Naive thymus-derived CD4-positive, alpha-beta T cell (primary cell): ENCODE data around the gene ITGA6. TPM values are rescaled to one million over a fixed set of nuclear protein-coding genes. Genes with fewer than 3 reads are reported as not detected.

Experiments
- ATAC-seq: fragments of 150-1000 bp; cut with Tn5 transposase; 2 replicates; pipeline ENCODE4 v1.10.0; 2021; ENCODE audit warnings: mild to moderate bottlenecking, moderate library complexity
- CTCF ChIA-PET: fragments of 350-600 bp; sonication (Branson Sonifier 250); formaldehyde crosslinking; loops from one replicate; lab custom pipeline; 2021; ENCODE audit warnings: antibody characterized with exemption; lab: Charles Lee
- POLR2A ChIA-PET: fragments of 350-600 bp; sonication (Branson Sonifier 250); formaldehyde crosslinking; loops from one replicate; lab custom pipeline; 2021; ENCODE audit warnings: antibody characterized with exemption, inconsistent platforms; lab: Charles Lee
- DNase-seq, 9 donors: peaks; one replicate each; pipeline versions ENCODE4 v3.0.0 to v3.0.0-alpha.2; 2020 to 2022; ENCODE audit warnings: mixed read lengths in 1 of 9
- H3K27ac ChIP-seq: one replicate; pipeline ENCODE4 v1.7.0; 2013; ENCODE audit warnings: mild to moderate bottlenecking, low read depth, low read length, moderate library complexity
- H3K27me3 ChIP-seq, 2 donors: one replicate each; pipeline ENCODE4 v1.7.0; 2013; ENCODE audit warnings: low read length in 2 of 2, mild to moderate bottlenecking in 2 of 2, moderate library complexity in 2 of 2; ENCODE audit not compliant: control insufficient read depth in 2 of 2, insufficient read depth in 2 of 2
- H3K36me3 ChIP-seq, 3 experiments: 1 replicate in 2 of 3; 2 replicates in 1 of 3; pipeline ENCODE4 v1.7.0; 2013; ENCODE audit warnings: low read length in 3 of 3, mild to moderate bottlenecking in 3 of 3, moderate library complexity in 1 of 3; ENCODE audit not compliant: insufficient read depth in 3 of 3, control insufficient read depth in 2 of 3
- H3K4me1 ChIP-seq, 2 donors: one replicate each; pipeline ENCODE4 v1.7.0; 2013; ENCODE audit warnings: low read length in 2 of 2, mild to moderate bottlenecking in 2 of 2, moderate library complexity in 1 of 2; ENCODE audit not compliant: control insufficient read depth in 2 of 2, insufficient read depth in 2 of 2
- H3K4me3 ChIP-seq: 2 replicates; pipeline ENCODE4 v1.7.0; 2013; ENCODE audit warnings: mild to moderate bottlenecking, low read length
- H3K9me3 ChIP-seq, 3 experiments: 1 replicate in 2 of 3; 2 replicates in 1 of 3; pipeline ENCODE4 v1.7.0; 2013; ENCODE audit warnings: low read length in 3 of 3; ENCODE audit not compliant: control insufficient read depth in 2 of 3
- H3K27ac Mint-ChIP-seq, 9 donors: one replicate each; pipeline ENCODE4 v1.8.0; 2020 to 2022; ENCODE audit warnings: mixed read lengths in 9 of 9, mild to moderate bottlenecking in 8 of 9, moderate library complexity in 5 of 9, inconsistent platforms in 2 of 9
- H3K27me3 Mint-ChIP-seq, 5 donors: one replicate each; pipeline ENCODE4 v1.8.0; 2021 to 2022; ENCODE audit warnings: mixed read lengths in 5 of 5, mild to moderate bottlenecking in 1 of 5
- H3K36me3 Mint-ChIP-seq, 5 donors: one replicate each; pipeline ENCODE4 v1.8.0; 2020 to 2022; ENCODE audit warnings: mixed read lengths in 5 of 5, mild to moderate bottlenecking in 3 of 5, inconsistent platforms in 1 of 5
- H3K4me1 Mint-ChIP-seq, 7 donors: one replicate each; pipeline ENCODE4 v1.8.0; 2020 to 2022; ENCODE audit warnings: mixed read lengths in 7 of 7, mild to moderate bottlenecking in 3 of 7, inconsistent platforms in 1 of 7
- H3K4me3 Mint-ChIP-seq, 10 donors: one replicate each; pipeline ENCODE4 v1.8.0; 2020 to 2022; ENCODE audit warnings: mild to moderate bottlenecking in 10 of 10, mixed read lengths in 10 of 10, moderate library complexity in 6 of 10, inconsistent platforms in 2 of 10
- H3K9me3 Mint-ChIP-seq, 11 donors: one replicate each; pipeline ENCODE4 v1.8.0; 2020 to 2022; ENCODE audit warnings: mixed read lengths in 11 of 11, mild to moderate bottlenecking in 4 of 11, inconsistent platforms in 1 of 11, moderate library complexity in 1 of 11
- intact Hi-C, 2 donors: fragments of 100-400 bp; cut with micrococcal nuclease; formaldehyde crosslinking; loops; one replicate each; pipeline ENCODE4 v1.15.1; 2023
- polyA plus RNA-seq, 2 donors: library from polyadenylated mRNA; unstranded; fragments of 300-500 nt; fragmentation: Illumina TruSeq; gene quantifications; one replicate each; pipeline ENCODE4 v1.2.3, GENCODE V29; 2021
- total RNA-seq, 6 experiments: library from RNA in 5 of 6; stranded (reverse) in 5 of 6; gene quantifications; 1 replicate in 5 of 6; 2 replicates in 1 of 6; pipeline ENCODE4 v1.2.3 and lab custom pipeline; 2021 to 2026

The ITGA6 gene
- total and polyA plus RNA-seq, 7 experiments from 2014 or later = 13.1 to 179 (median 132) TPM

DNA sequence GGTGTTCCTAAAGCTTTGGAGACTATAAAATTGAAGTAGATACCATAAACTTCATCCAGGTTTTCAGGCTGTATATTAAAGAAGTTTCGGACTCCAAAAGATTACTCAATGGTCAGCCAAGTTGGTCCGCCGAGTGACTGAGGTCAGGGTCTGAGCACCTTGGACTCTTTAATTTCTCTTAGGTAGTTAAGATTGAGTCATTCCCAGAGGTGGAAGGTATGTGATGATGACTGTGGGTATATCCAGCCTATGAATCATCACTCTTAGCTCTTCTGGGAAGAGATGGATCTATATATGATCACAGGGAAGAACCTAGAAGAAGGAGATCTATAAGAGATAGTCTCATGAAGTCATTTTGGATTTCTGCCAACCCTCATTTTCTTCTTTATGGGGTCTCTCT is 3.3 kb downstream of the ITGA6 start:
- Histone ChIP-seq H3K4me1 (peaks cover 37 to 64% of the 10 kb centered on the region in 2 donors), H3K27me3 (no peaks in the 10 kb centered on the region), H3K27ac (peak overlapping the region; percentile 76), H3K36me3 (peaks cover 0 to 8% (median 0%) of the 10 kb centered on the region in 3 experiments), H3K9me3 (no peaks in the 10 kb centered on the region), H3K4me3 (no peak overlapping the region)
- H3K9me3 Mint-ChIP-seq = peaks cover 0 to 3% (median 0%) of the 10 kb centered on the region in 11 donors
- DNase-seq (no peak), ATAC-seq (no peak)
- H3K27ac Mint-ChIP-seq = peak overlapping the region in 4 of 9 donors; percentile 84 to 95 (median 90)
- H3K4me1 Mint-ChIP-seq = peaks cover 15 to 81% (median 15%) of the 10 kb centered on the region in 7 donors
- peaks cover 0 to 61% (median 0%) of the 10 kb centered on the region in 5 donors for H3K27me3 Mint-ChIP-seq
- ChIA-PET POLR2A (interaction anchor here (0.6 to 28.5 kb wide), 3 partner anchors 23 to 54 kb away, joined by 3 to 862 read pairs (median 4); no protein-coding TSS in a partner anchor), CTCF (interaction anchor here (1.2 to 26.6 kb wide), 4 partner anchors 10 to 258 kb away, joined by 3 to 673 read pairs (median 60); no protein-coding TSS in a partner anchor)
- intact Hi-C loops = no loop called here
- peaks cover 0 to 13% (median 7%) of the 10 kb centered on the region in 5 donors for H3K36me3 Mint-ChIP-seq
- peak overlapping the region in 5 of 10 donors; percentile 97 to 100 (median 99) for H3K4me3 Mint-ChIP-seq

DNA sequence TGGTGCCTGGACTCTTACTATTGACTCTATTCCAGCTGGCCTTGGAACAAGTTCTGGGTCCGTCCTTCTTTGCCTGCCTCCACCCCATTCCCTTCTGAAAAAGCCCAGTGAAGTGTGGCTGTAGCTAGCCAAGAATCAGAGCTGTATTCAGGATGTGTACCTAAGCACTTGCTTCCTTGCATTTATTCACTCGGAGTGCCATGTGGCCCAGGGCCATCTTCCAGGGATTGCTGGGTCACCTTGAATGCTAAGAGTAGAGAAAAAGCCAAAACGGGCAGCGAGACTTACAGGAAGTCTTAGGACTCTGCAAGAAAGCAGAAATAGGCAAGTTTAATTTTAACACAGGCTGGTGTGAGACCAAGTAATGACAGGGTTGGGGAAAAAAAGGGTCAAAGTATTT is 4.1 kb downstream of the ITGA6 start:
- POLR2A ChIA-PET = interaction anchor here (0.5 to 28.5 kb wide), 5 partner anchors 22 to 128 kb away, joined by 3 to 862 read pairs (median 3); no protein-coding TSS in a partner anchor
- peaks cover 0 to 8% (median 0%) of the 10 kb centered on the region in 3 experiments for H3K36me3 ChIP-seq

DNA sequence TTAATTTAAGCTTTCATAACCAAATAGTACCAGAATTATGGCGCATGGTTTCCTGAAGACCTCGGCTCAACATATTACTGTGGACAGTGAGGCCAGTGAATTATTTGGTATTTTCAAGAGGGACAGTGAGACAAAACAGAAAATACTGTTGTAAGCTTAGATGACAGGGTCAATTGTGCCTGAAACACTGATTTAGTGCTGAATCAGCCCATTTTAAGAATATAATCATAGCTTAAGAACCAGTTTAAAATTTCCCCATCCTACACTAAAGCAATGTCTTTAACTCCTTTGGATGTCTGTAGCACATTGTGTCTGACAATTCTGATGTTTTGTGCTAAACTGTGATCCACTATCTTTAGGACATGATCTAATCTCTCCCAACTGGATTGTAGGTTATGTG is 4.6 kb downstream of the ITGA6 start:
- ChIA-PET POLR2A (interaction anchor here (0.5 to 28.5 kb wide), 4 partner anchors 21 to 128 kb away, joined by 3 to 862 read pairs (median 3); no protein-coding TSS in a partner anchor), CTCF (interaction anchor here (0.6 to 26.6 kb wide), 3 partner anchors 8 to 325 kb away, joined by 3 to 673 read pairs (median 115); no protein-coding TSS in a partner anchor)
- intact Hi-C loops = no loop called here
- H3K4me3 ChIP-seq = no peak overlapping the region
- Mint-ChIP-seq H3K9me3 (peaks cover 0 to 3% (median 0%) of the 10 kb centered on the region in 11 donors), H3K36me3 (peaks cover 0 to 13% (median 7%) of the 10 kb centered on the region in 5 donors), H3K4me3 (peak overlapping the region in 5 of 10 donors; percentile 97 to 100 (median 99)), H3K4me1 (peaks cover 2 to 68% (median 2%) of the 10 kb centered on the region in 7 donors), H3K27me3 (peaks cover 0 to 49% (median 0%) of the 10 kb centered on the region in 5 donors), H3K27ac (peak overlapping the region in 4 of 9 donors; percentile 84 to 95 (median 93))
- H3K36me3 ChIP-seq = peaks cover 0 to 8% (median 0%) of the 10 kb centered on the region in 3 experiments
- ATAC-seq = no peak
- peaks cover 44 to 64% of the 10 kb centered on the region in 2 donors for H3K4me1 ChIP-seq
- peak overlapping the region; percentile 42 for H3K27ac ChIP-seq
- H3K27me3 ChIP-seq = no peaks in the 10 kb centered on the region
- no peak for DNase-seq
- no peaks in the 10 kb centered on the region for H3K9me3 ChIP-seq

More for the DNA sequence above, 4.1 kb downstream of the ITGA6 start:
- H3K9me3 ChIP-seq = no peaks in the 10 kb centered on the region
- H3K27ac ChIP-seq = peak overlapping the region; percentile 76
- peaks cover 0 to 3% (median 0%) of the 10 kb centered on the region in 11 donors for H3K9me3 Mint-ChIP-seq
- peaks cover 7 to 73% (median 7%) of the 10 kb centered on the region in 7 donors for H3K4me1 Mint-ChIP-seq
- ATAC-seq (no peak), DNase-seq (no peak)
- peaks cover 0 to 55% (median 0%) of the 10 kb centered on the region in 5 donors for H3K27me3 Mint-ChIP-seq
- CTCF ChIA-PET = interaction anchor here (0.6 to 26.6 kb wide), 3 partner anchors 9 to 31 kb away, joined by 3 to 673 read pairs (median 115); no protein-coding TSS in a partner anchor
- H3K4me1 ChIP-seq = peaks cover 44 to 64% of the 10 kb centered on the region in 2 donors
- H3K27ac Mint-ChIP-seq = peak overlapping the region in 4 of 9 donors; percentile 84 to 95 (median 90)
- H3K27me3 ChIP-seq = no peaks in the 10 kb centered on the region
- intact Hi-C loops = no loop called here
- H3K4me3 Mint-ChIP-seq = peak overlapping the region in 5 of 10 donors; percentile 97 to 100 (median 99)
- H3K4me3 ChIP-seq = no peak overlapping the region
- peaks cover 0 to 13% (median 7%) of the 10 kb centered on the region in 5 donors for H3K36me3 Mint-ChIP-seq

DNA sequence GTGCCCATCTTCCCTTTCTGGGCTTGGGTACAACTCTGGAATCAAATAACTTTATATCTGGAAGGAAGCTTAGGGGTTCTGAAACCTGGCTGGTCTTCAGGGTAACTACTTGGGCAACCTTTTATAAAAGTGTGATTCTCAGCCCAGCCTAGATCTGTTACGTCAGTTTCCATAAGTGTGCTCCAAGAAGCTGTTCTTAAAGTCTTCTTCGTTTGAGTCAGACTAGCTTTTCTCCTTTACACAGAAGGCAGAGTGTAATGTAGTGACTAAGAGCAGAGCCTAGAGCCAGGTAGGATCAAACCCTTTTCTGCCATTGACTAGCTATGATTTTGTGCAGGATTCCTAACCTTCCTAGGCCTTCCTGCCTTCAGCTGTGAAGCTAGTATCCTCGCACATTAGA is 5.8 kb downstream of the ITGA6 start:
- H3K27me3 ChIP-seq = no peaks in the 10 kb centered on the region
- ChIA-PET CTCF (interaction anchor here (1.4 to 26.6 kb wide), 3 partner anchors 7 to 29 kb away, joined by 3 to 673 read pairs (median 115); no protein-coding TSS in a partner anchor), POLR2A (interaction anchor here (0.6 to 28.5 kb wide), 3 partner anchors 15 to 122 kb away, joined by 3 to 862 read pairs (median 3); no protein-coding TSS in a partner anchor)
- peaks cover 0 to 13% (median 7%) of the 10 kb centered on the region in 5 donors for H3K36me3 Mint-ChIP-seq
- peak overlapping the region in 5 of 10 donors; percentile 40 to 100 (median 97) for H3K4me3 Mint-ChIP-seq
- H3K4me3 ChIP-seq = no peak overlapping the region
- peaks cover 52 to 74% of the 10 kb centered on the region in 2 donors for H3K4me1 ChIP-seq
- DNase-seq (no peak), ATAC-seq (no peak)
- intact Hi-C loops = no loop called here
- H3K27me3 Mint-ChIP-seq = peaks cover 0 to 47% (median 0%) of the 10 kb centered on the region in 5 donors
- no peaks in the 10 kb centered on the region for H3K9me3 ChIP-seq
- peaks cover 0 to 67% (median 0%) of the 10 kb centered on the region in 7 donors for H3K4me1 Mint-ChIP-seq
- H3K9me3 Mint-ChIP-seq = peaks cover 0 to 3% (median 0%) of the 10 kb centered on the region in 11 donors
- peak overlapping the region in 4 of 9 donors; percentile 84 to 95 (median 93) for H3K27ac Mint-ChIP-seq
- peak overlapping the region; percentile 42 for H3K27ac ChIP-seq
- H3K36me3 ChIP-seq = peaks cover 0 to 4% (median 0%) of the 10 kb centered on the region in 3 experiments

DNA sequence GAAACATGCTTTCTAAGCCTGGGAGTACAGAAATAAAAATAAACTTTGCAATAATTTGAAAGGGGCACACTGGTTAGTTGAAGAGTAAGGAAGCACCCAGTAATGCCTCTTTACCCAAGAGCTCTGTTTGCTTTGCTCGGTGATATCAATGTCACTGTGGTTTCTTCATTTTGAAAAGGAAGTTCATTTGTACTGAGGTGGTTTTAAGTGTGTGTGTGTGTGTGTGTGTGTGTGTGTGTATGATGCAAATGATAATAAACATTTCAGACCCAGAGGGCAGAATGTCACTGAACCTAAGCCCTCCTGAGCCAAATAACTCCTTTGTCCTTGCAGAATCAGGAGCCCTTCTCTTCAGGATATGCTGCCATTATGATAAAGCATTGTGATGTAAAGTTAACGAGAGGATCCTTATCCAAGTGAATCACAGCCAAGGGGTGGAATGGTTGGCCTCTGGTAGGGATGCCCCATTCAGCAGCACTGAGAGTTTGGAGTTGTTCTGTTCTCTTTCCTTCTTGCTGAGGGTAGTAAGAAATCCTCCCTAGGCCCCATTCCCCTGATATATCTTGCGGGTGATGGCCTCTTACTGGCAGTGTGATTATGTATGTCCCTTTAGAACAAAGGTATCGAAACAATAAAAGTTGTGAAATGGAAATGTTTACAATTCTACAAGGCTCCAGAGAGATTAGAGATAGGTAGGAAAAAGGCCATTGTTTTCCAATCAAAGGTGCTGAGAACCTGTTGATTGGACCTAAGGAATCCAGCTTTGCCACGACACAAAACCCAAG is 7.6 kb downstream of the ITGA6 start:
- peaks cover 16 to 53% (median 16%) of the 10 kb centered on the region in 7 donors for H3K4me1 Mint-ChIP-seq
- H3K27ac ChIP-seq = peak overlapping the region; percentile 42

More for the DNA sequence above, 7.6 kb downstream of the ITGA6 start:
- no peaks in the 10 kb centered on the region for H3K36me3 ChIP-seq
- POLR2A ChIA-PET = interaction anchor here (0.6 to 28.5 kb wide), 6 partner anchors 9 to 211 kb away, joined by 3 to 862 read pairs (median 5); no protein-coding TSS in a partner anchor
- DNase-seq = peak in 7 of 9 donors; percentile 77 to 88 (median 82)
- CTCF ChIA-PET = interaction anchor here (0.6 to 26.6 kb wide), 4 partner anchors 5 to 46 kb away, joined by 3 to 673 read pairs (median 60); no protein-coding TSS in a partner anchor
- peak overlapping the region in 6 of 10 donors; percentile 7 to 100 (median 72) for H3K4me3 Mint-ChIP-seq
- ATAC-seq = peak; percentile 92
- peaks cover 0 to 3% (median 0%) of the 10 kb centered on the region in 11 donors for H3K9me3 Mint-ChIP-seq
- H3K36me3 Mint-ChIP-seq = peaks cover 0 to 16% (median 7%) of the 10 kb centered on the region in 5 donors
- H3K9me3 ChIP-seq = no peaks in the 10 kb centered on the region
- H3K4me1 ChIP-seq = peaks cover 61 to 87% of the 10 kb centered on the region in 2 donors
- no peaks in the 10 kb centered on the region for H3K27me3 ChIP-seq
- peak overlapping the region in 5 of 9 donors; percentile 66 to 95 (median 92) for H3K27ac Mint-ChIP-seq
- H3K4me3 ChIP-seq = peak overlapping the region; percentile 25
- peaks cover 0 to 31% (median 0%) of the 10 kb centered on the region in 5 donors for H3K27me3 Mint-ChIP-seq
- intact Hi-C loops = loop anchor here (1.0 to 2.0 kb wide), 2 partner anchors 7 to 16 kb away; no protein-coding TSS in a partner anchor
